OCI-LY3 (cell line): ENCODE measurements around the gene MEPCE.

Source experiments
- CTCF ChIP-seq: fragments of 200-600, 300-600 bp; sonication (generic); IDR thresholded peaks from 2 replicates; pipeline ENCODE4 v1.5.1; 2014; ENCODE audit warnings: antibody characterized with exemption, low read length, low read depth
- EZH2phosphoT487 ChIP-seq: fragments of 200-600 bp; shearing (Covaris generic); IDR thresholded peaks from 2 replicates; pipeline ENCODE4 v1.6.1; 2018; ENCODE audit warnings: antibody characterized with exemption, mixed run types, low read depth

DNA sequence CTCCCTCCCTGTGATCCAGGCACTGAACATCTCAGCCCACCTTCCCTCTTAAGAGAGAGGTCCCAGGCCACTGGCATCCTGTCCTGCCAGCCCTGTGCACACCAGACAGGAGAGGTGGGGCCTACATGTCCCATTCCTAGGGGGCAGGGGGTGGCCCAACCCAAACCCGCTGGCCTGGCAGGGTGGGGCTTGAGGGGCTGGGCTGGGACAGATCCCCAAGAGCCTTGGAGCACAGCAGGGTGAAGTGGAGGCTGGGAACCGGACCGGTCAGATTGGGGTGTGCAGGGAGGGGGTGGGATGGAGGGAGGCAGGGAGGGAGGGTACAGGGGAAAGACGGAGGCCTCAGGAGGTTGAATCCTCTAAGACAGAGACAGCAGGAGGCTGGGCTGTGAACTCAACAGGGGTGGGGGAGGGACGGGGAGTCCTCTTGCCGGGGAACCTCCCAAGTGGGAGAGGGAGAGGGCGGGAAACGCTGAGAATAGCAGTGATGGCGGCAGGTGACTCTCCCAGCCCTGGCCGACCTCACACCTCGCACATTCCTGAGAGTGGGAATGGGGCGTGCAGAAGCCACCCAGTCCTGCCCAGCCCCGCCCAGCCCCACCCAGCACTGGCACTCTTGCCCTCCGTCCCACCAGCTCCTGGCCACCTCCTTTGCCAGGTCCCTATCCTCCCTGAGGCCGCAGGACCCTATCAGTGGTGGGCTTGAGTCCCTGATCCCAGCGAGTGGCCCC, 42.7 kb downstream of the MEPCE start:
- TF ChIP-seq CTCF (no peak), EZH2phosphoT487 (no peak)
